HFFc6 (cell line): ENCODE data around the gene DLG2. TPM values are rescaled to one million over a fixed set of nuclear protein-coding genes. Genes with fewer than 3 reads are reported as not detected.

ENCODE experiments used
- DNase-seq: peaks from one replicate; pipeline ENCODE4 v3.0.0-alpha.2; 2018
- H3K27ac Mint-ChIP-seq: 2 replicates; pipeline ENCODE4 v1.8.0; 2020; ENCODE audit warnings: mild to moderate bottlenecking, mixed read lengths
- H3K27me3 Mint-ChIP-seq: 2 replicates; pipeline ENCODE4 v1.8.0; 2021; ENCODE audit warnings: mild to moderate bottlenecking, moderate library complexity, mixed read lengths; ENCODE audit not compliant: insufficient read depth
- H3K36me3 Mint-ChIP-seq: 2 replicates; pipeline ENCODE4 v1.8.0; 2021; ENCODE audit warnings: low read depth, mixed read lengths
- H3K4me1 Mint-ChIP-seq: 2 replicates; pipeline ENCODE4 v1.8.0; 2020; ENCODE audit warnings: low read depth, mixed read lengths
- H3K4me3 Mint-ChIP-seq: 2 replicates; pipeline ENCODE4 v1.8.0; 2020; ENCODE audit warnings: mild to moderate bottlenecking, moderate library complexity, mixed read lengths
- H3K9me3 Mint-ChIP-seq: 2 replicates; pipeline ENCODE4 v1.8.0; 2020; ENCODE audit warnings: mild to moderate bottlenecking, mixed read lengths
- total RNA-seq, 6 experiments: library from RNA; stranded (reverse); fragmentation: NEBNext Ultra II Directional; extraction: Animal tissue kit (Norgen Biotek cat#: 25700); gene quantifications; 2 replicates in 1 of 6; 3 replicates in 5 of 6; pipeline ENCODE4 v1.2.3, GENCODE V29; 2021
- TF ChIP-seq, protein P1 (sequence below): fragments of 200-600 bp; sonication (generic); IDR thresholded peaks from 2 replicates; pipeline ENCODE4 v1.5.0; 2021; ENCODE audit warnings: antibody characterized with exemption, mild to moderate bottlenecking

DLG2 gene
- total RNA-seq, 6 experiments from 2014 or later: 0.39 to 1.00 (median 0.80) TPM; not detected in 1

DNA sequence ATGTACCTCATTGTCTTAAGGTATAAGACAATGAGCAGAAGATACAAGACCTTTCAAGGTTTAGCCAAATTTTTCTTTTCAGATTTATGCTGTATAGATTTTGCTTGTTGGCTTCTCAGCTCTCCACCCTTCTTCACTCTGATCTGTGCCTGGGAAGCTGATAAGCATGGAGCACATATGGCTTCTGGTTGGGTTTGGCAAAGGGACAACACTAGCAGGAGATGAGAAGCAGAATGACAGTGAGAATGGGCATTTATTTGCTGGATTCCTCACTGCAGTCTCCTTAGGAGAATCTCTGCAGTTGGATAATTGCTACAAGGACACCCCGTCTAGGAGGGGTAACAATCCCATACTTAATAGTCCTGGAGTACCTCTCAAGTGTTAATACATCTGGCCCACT is 1866.2 kb downstream of the DLG2 start:
- Mint-ChIP-seq H3K4me1 (no peaks in the 10 kb centered on the region), H3K36me3 (no peaks in the 10 kb centered on the region), H3K9me3 (no peaks in the 10 kb centered on the region), H3K27ac (no peak overlapping the region), H3K4me3 (no peak overlapping the region), H3K27me3 (peaks cover 6% of the 10 kb centered on the region)
- no peak for DNase-seq
- TF ChIP-seq, protein P1, sequence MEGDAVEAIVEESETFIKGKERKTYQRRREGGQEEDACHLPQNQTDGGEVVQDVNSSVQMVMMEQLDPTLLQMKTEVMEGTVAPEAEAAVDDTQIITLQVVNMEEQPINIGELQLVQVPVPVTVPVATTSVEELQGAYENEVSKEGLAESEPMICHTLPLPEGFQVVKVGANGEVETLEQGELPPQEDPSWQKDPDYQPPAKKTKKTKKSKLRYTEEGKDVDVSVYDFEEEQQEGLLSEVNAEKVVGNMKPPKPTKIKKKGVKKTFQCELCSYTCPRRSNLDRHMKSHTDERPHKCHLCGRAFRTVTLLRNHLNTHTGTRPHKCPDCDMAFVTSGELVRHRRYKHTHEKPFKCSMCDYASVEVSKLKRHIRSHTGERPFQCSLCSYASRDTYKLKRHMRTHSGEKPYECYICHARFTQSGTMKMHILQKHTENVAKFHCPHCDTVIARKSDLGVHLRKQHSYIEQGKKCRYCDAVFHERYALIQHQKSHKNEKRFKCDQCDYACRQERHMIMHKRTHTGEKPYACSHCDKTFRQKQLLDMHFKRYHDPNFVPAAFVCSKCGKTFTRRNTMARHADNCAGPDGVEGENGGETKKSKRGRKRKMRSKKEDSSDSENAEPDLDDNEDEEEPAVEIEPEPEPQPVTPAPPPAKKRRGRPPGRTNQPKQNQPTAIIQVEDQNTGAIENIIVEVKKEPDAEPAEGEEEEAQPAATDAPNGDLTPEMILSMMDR: no peak

DNA sequence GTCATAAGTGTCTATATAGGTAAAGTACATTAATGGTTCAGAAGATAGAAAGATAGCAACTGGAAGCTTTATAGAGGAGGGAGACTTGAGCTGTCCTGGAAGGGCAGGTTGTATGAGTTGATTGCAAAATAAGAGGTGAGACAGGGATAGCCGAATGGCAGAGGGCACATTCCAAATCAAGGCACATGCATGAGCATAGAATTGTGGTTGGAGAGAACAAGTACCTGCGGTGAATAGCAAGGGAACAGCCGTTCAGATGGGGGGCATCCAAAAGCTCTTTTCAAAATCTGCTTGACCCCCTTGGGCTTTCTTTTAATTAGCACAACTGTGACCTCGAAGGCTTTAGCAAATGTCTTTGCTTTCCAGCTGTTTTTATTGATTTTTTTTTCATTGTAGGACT is 1868.0 kb downstream of the DLG2 start:
- no peak overlapping the region for H3K27ac Mint-ChIP-seq
- no peaks in the 10 kb centered on the region for H3K36me3 Mint-ChIP-seq
- no peak overlapping the region for H3K4me3 Mint-ChIP-seq
- H3K9me3 Mint-ChIP-seq: no peaks in the 10 kb centered on the region
- DNase-seq: no peak
- no peaks in the 10 kb centered on the region for H3K4me1 Mint-ChIP-seq
- TF ChIP-seq, protein P1: no peak
- peaks cover 6% of the 10 kb centered on the region for H3K27me3 Mint-ChIP-seq

DNA sequence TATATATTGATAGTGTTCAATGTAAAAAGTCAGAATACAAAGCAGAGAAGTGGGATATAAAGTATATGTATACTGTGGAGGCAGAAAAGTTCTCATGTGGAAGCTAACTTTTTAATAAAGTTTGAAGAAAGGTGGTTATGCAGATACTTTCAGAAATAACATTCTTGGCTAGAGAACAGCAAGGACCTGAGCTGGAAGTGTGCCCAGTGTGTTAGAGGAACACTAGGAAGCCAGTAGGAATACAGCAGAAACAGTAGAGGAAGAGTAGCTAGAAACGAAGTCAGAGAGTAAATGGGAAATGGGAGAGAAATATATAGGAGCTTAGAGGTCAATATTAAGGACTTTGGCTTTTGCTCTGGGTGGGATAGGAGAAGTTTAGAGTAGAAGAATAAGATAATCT is 1876.1 kb downstream of the DLG2 start:
- H3K4me1 Mint-ChIP-seq: no peaks in the 10 kb centered on the region
- DNase-seq: no peak
- H3K9me3 Mint-ChIP-seq: no peaks in the 10 kb centered on the region
- no peak overlapping the region for H3K4me3 Mint-ChIP-seq
- no peaks in the 10 kb centered on the region for H3K36me3 Mint-ChIP-seq
- H3K27ac Mint-ChIP-seq: no peak overlapping the region
- H3K27me3 Mint-ChIP-seq: peaks cover 4% of the 10 kb centered on the region; the same call in 1 of the 2 replicates
- TF ChIP-seq, protein P1: no peak

DNA sequence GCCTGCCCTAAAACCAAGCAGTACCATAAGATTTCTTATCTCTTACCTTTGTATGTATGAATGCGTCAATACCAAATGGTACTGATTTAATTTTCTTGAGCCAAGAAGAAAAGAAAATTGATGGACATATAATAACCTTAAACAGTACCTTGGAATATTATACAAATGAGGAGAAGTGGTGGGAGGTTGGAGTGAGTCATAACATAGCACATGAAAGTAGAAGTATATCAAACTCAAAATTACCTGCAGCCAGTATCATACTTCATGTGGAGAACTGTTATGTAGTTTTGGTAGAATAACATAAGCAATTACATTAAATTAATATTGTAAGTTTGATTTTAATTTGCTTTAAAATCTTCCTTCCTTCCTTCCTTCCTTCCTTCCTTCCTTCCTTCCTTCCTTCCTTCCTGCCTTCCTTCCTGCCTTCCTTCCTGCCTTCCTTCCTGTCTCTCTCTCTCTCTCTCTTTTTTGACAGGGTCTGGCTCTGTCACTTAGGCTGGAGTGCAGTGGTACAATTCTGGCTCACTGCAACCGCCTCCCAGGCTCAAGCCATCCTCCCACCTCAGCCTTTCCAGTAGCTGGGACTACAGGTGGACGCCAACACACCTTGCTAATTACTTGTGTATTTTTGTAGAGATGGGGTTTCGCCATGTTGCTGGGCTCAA is 1880.1 kb downstream of the DLG2 start:
- peaks cover 4% of the 10 kb centered on the region; the same call in 1 of the 2 replicates for H3K27me3 Mint-ChIP-seq
- DNase-seq: no peak
- H3K9me3 Mint-ChIP-seq: peaks cover 4% of the 10 kb centered on the region; the same call in 1 of the 2 replicates
- TF ChIP-seq, protein P1: no peak
- no peaks in the 10 kb centered on the region for H3K36me3 Mint-ChIP-seq
- no peak overlapping the region for H3K27ac Mint-ChIP-seq
- H3K4me3 Mint-ChIP-seq: no peak overlapping the region
- no peaks in the 10 kb centered on the region for H3K4me1 Mint-ChIP-seq

DNA sequence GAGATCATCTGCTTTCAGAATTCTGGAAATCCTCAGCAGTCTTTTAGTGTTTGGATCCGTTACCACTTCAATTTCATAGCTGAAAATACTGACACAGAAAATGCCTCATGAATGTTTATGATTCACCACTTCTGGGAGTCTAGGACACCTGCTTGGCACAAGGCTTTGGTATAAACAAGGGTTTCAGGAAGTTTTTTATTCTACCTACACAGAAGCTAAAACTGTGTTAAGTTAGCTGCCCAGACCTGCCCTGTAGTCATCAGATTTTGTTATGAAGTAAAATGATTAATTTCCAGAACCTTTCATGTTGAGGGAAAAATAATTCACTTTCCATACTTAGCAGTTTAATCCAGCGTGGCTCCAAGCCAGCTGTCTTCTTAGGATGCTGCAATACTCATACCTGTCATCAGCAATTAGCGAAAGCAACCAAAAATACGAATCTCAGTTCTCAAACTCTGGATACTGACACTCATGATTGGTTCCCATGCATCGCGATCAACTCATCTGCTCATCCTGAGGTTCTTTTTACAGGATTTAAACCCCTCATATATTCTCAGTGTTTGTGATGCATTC is 1882.4 kb downstream of the DLG2 start:
- H3K4me1 Mint-ChIP-seq: no peaks in the 10 kb centered on the region
- no peak overlapping the region for H3K4me3 Mint-ChIP-seq

More for the DNA sequence above, 1882.4 kb downstream of the DLG2 start:
- peaks cover 4% of the 10 kb centered on the region; the same call in 1 of the 2 replicates for H3K27me3 Mint-ChIP-seq
- H3K36me3 Mint-ChIP-seq: no peaks in the 10 kb centered on the region
- peaks cover 4% of the 10 kb centered on the region; the same call in 1 of the 2 replicates for H3K9me3 Mint-ChIP-seq
- H3K27ac Mint-ChIP-seq: no peak overlapping the region
- TF ChIP-seq, protein P1: no peak
- DNase-seq: no peak
